ENCODE measurements around the gene EXTL1.
"Not testable (repeated sequence)": the region's sequence is repeated elsewhere in the genome, so short reads cannot be mapped to it uniquely, and the experiment has no call there.

Gene EXTL1, protein sequence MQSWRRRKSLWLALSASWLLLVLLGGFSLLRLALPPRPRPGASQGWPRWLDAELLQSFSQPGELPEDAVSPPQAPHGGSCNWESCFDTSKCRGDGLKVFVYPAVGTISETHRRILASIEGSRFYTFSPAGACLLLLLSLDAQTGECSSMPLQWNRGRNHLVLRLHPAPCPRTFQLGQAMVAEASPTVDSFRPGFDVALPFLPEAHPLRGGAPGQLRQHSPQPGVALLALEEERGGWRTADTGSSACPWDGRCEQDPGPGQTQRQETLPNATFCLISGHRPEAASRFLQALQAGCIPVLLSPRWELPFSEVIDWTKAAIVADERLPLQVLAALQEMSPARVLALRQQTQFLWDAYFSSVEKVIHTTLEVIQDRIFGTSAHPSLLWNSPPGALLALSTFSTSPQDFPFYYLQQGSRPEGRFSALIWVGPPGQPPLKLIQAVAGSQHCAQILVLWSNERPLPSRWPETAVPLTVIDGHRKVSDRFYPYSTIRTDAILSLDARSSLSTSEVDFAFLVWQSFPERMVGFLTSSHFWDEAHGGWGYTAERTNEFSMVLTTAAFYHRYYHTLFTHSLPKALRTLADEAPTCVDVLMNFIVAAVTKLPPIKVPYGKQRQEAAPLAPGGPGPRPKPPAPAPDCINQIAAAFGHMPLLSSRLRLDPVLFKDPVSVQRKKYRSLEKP

DNA sequence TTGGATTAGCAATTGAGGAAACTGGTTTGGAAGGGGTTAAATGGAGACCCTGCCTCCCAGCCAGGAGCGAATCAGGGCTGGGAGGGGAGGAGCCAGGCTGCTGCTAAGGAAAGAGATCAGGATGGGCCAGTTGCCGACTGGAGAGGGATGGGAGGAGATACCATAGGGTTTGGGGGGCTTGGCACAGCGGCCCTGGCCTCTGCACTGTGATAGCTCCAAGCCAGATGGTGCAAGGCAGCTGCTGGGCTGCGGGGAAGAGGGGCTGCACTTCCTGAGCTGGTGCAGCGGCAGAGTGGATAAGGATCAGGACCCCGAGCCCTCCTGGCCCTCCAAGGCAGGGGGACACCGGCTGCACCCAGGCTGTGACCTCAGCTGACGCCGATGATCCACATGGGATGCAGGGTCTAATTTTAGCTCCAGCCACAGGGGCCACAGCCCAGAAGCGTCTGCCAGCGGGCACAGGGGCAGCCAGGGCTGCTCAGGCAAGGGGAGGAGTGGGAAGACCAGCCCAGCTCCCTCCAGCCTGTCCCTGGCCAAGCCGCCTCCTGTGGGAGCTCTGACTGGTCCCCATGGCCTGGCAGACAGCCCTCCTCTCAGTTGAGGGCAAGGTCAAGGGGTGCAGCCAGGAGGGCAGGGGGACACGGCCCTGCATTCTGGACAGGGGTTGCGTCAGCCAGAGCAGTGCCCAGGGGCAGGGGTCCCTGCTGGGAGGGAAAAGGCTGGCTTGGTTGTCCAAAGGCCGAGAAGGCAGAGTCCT lies at the start of gene EXTL1:
Gene EXTL1, plus strand, starts transcription at position 129 of the 757 bp plus-strand sequence. CDS start 872 bp downstream, outside the sequence.
- DNase-seq: no peak

DNA sequence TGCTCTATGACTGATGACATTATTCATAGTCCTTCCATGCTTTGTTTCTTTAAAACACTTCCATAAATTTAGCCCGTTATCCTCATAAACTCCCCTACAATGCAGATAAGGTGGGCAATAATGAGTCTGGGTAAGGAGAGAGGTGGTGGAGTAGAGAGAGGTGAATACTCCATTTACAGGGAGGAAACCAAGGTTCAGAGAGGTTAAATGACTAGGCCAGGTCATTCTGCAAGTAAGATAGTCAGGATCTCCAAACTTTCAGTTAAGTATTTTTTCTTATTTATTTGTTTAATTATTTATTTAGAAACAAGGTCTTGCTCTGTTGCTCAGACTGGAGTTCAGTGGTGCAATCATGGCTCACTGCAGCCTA lies 49.8 kb upstream of the EXTL1 start:
- DNase-seq: no peak

DNA sequence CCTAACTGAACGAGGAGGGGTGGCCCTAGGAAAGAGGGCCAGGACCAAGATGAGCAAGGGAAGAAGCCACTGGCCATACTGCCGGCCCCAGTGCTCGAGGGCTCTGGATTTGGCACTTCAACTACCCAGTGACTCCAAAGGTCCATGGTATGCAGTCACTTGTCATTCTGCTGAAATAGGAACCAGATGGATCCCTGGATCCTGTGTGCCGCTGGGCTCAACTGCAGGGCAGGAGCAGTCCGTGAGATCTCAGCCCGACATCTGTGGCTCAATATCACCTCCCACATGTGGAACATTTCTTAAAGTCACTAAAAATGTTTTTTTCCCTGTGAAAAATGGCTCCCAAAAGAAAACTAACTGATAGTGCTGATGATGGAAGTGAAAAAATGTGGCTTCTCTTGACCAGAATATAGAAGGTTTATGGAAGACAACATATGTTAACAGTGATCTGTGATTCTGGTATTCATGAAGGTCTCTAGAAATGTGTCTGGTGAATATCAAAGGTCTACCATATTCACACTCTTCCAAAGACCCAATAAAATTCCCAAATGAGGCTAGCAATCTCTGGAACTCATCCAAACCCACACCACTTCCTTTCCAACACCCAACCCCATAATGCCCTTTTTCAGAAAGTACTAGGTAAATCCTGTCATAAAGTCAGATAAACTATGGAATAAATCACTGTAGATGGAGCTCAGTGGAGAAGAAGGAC lies 47.8 kb upstream of the EXTL1 start:
- DNase-seq: no peak

DNA sequence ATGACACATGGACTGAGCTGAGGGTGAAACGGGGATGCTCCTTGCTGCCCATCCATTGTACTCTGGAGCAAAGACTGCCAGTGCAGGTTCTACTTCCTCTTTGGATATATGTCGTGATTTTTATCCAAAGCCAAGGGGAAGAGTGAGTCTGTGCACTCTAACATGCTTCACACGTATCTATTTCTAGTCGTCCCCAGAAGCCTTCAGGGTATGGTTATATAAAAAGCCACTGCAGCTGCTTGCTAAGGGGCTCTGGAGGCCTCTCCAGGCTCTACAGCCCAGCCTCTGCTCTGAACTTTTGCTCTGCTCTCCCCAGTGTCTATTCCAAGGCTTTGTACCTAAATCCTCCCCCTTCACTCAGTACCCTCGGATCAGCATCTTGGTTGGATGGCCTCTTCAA lies 43.8 kb upstream of the EXTL1 start:
- DNase-seq: no peak

DNA sequence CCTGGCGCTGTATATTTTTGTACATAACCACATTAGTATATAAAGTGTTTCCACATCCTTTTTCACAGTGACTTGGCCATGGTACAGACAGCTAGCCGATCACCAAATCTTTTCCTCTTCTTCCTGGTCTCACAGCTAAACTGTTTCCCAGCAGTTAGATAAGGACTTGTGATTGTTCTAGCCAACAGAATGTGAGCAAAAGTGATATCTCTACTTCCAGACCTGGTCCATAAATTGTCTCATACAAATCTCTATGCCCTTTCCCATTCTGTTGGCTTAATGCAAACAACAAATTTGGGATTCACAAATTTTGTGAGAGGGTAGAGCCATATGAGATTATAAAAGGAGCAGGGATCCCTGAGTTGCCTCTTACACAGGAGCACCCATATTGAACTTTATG lies 43.2 kb upstream of the EXTL1 start:
- no peak for DNase-seq

DNA sequence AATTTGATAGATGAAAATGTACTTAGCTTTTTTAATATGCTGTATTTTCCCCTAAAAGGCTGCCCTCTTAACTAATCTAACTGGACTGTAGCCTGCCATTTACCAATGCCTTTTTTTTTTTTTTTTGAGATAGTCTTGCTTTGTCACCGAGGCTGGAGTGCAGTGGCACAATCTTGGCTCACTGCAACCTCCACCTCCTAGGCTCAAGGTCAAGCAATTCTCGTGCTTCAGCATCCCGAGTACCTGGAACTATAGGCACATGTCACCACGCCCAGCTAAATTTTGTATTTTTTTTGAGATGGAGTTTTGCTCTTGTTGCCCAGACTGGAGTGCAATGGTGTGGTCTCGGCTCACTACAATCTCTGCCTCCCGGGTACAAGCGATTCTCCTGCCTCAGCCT lies 42.4 kb upstream of the EXTL1 start:
- no peak for DNase-seq

DNA sequence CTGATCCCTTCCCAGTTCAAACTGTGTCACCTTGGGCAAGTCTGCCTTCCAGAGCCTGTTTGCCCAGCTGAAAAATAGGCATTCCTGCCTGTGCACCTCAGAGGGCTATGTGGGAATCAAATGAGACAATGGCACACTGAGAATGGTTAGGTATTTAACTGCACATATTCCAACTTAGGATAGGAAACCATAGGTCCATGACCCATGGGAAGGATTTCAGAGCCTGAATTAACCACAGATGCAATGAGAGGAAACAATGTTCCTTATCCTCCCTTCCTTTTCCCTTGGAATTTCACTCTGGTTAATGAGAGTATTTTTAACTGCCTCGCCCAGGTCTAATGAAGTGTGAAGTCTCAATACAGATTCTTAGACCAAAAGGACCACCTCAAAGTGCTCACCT lies 36.4 kb upstream of the EXTL1 start:
- DNase-seq: no peak

DNA sequence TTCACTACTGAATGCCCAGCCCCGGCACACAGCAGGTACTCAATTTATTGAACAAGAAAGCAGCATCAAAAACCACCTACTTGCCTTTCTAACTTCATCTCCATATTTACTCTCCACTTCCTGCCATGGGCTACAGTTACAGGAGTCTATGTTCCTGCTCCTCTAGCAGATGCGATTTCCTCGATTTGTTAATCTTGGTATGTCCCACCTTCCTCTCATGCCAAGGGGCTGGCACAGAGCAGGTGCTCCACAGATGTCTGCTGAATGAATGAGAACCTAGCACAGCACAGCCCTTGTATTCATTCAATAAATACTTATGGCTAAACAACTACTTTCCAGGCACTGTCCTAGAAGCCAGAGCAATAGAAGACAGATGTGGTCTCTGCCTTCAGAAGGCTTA lies 35.9 kb upstream of the EXTL1 start:
- no peak for DNase-seq

DNA sequence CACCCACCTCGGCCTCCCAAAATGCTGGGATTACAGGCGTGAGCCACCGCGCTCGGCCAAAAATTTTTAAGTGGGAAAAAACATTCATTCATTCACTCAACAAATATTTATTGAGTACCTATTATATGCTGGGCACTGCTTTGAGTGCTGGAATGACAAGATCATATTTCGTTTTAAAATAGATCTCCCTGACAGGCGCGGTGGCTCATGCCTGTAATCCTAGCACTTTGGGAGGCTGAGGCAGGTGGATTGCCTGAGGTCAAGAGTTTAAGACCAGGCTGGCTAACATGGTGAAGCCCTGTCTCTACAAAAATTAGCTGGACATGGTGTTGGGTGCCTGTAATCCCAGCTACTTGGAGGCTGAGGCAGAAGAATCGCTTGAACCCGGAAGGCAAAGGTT lies 34.8 kb upstream of the EXTL1 start:
- DNase-seq: not testable (repeated sequence)

DNA sequence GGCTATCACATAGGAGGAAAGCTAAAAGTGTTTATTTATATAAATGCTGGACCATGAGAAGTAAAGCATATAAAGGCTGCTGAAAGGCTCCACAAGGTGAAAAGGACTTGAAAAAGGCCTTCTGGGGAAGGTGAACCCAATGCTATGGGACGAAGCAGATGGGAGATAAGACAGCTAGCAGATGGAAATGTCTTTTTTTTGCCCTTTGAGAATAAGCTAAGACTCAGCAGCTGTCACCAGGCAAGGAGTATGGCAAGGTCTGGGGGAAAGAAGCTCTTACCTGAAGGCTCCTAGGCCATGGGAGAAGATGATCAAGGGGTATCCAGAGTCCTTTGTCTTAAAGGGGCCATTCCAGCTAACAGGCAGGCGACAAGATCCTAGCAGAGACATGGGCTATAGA lies 33.6 kb upstream of the EXTL1 start:
- no peak for DNase-seq

DNA sequence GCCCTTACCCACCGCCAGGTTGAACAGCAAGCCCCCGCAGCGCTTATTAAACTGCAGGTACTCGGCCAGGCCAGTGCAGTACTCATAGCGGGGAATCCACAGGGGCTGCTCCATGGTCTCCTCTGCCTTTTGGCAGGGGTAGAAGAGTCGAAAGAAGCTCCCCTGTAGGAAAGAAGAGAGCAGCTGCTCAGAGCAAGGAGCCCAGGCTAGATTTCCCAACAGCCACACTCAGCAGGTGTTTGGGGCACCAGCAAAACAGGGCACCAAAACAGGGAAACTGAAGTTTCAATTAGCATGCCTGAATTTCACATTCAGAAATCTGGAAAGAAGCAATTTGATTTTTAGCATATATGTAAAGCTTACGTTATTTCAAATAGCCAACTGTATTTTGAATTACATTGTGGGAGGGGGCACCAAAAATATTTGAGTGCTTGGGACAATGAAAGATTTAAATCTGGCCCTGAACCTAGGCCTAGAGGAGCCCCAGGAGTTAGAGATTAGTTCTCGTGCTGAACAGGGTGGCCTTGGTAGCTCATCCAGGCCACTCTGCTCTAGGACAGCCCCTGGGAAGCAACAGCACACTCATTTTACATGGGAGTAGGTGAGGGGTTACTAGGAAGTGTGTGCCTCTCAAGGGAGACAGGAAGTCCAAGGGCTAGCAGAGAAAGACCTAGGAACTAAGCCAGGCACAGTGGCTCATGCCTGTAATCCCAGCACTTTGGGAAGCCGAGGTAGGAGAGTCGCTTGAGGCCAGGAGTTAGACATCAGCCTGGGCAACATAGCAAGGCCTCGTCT lies 31.9 kb upstream of the EXTL1 start:
- no peak for DNase-seq

DNA sequence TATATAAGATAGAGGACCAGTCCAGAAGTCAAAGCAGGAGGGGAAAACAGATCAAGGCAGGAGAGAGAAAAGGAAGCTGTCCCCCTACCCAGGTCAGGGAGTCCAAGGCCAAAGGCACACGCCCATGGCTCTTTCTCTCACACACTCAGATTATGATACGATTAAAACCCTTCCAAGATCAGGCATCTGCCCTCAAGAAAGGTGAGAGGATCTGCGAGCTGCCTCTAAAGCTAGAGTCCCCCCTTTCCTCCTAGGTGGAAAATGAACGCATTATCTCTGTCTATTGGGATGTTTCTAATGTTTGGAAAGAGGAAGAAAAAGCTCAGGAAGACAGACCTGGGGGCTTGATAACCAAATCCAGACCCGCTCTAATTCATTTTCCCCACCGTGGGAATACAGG lies 31.3 kb upstream of the EXTL1 start:
- no peak for DNase-seq

DNA sequence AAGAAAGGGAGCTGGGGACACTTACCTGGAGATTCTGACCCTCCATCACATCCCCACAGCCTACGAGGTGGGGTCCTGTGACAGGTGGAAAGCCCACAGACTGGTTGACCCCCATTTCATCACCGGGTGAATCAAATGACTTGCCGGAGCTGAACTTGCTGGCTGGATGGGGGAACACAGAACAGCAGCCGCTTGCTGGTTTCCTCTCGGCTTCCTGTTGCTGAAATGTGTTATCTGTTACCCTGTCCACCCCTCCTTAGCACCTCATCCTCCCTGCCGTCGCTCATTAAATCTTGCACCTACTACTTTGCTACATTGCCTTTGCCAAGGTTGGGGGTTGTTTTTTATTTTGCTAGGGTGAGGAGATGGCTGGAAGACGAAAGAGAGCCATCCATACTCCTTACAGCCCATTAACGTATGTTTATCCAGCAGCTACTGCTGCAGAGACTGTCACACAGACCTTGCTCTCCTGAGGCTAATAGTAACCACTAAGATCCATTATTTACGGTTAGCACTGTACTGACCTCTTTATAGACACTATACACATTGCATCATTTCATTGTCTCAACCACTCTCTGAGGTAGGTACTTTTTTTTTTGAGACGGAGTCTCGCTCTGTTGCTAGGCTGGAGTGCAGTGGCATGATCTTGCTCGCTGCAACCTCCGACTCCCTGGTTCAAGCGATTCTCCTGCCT lies 30.7 kb upstream of the EXTL1 start:
- no peak for DNase-seq

DNA sequence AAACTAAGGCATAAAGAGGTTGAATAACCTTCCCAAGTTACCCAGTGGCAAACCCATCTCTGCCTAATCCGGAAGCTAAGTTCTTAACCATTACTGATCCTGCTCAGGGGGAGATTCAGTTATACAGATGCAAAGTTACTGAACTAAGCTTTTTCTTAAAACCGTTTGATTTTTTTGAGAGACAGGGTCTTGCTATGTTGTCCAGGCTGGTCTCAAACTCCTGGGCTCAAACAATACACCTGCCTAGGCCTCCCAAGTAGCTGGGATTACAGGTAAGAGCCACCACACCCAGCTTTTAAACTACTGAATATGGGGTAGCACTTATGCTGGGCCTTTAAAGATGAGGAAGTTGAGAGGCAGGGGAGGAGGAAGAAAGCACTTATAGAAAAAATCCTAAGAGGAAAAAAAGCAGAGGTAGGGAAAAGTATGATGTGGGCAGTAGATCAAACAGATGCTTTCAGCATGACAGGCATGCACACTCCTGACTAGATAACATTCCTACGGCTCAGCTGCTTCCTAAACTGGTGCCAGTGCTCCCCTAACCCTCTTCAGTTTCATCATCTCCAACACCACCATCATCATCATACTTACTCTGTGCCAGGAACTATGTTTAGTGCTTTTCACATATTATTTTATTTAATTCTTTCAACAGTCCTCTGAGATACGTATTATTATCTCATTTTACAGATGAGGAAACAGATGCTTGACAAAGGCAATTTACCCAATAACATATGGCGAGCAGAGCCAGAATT lies 29.5 kb upstream of the EXTL1 start:
- no peak for DNase-seq

DNA sequence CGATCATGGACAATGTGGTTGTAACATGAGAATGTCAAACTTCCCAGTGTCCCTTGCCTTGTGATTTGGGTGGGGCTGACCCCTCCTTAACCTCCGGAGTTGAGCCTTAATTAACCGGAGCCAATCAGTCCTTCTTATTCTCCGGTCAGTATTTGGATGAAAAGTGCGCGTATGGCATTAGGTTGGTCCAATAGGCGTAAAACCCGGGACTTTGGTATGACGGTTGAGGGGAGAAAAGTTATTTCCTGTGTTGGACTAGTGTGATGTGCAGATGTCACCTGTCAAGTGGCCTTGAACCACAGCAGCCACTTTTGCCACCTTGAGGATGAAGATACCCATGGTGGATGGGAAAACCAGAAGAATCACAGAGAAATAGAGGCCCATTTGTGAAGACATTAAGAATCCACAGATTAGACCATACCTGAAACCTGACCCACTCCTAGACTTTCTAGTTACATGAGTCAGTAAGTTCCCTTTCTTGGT lies 28.8 kb upstream of the EXTL1 start:
- DNase-seq: no peak

DNA sequence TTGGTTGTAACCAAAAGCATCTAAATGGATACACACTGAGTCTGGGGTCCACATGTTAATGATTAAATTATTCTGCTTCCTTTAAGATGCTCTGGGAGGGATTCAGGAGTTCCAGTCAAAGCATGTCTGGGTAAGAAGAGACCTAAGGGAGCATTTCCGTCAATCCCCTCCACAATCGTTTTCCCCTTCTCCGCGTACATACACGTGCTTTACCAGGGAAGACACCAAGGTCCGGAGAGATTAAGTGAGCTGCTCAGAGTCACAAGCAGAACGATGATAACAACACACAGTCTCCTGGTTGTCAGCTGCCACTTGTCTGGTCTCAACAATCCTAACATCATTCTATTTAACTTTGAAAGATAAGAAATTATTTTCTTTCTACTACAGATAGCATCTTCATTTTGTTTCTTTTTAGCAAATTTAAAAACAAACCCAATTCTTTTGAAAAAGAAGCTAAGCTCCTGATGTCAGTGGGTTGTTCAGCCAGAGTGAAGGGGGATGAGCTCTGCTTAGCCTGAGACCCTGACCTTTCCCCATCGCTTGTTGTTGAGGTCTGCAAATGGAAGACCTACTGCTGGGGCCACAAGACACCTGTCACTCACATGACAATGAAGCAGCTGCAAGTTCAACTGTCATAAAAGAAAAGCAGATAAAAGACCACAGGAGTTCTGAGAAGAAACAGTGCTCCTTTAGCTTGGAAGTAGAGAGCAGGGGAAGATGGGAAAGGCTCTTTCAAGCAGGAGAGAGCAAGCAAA lies 28.2 kb upstream of the EXTL1 start:
- no peak for DNase-seq

DNA sequence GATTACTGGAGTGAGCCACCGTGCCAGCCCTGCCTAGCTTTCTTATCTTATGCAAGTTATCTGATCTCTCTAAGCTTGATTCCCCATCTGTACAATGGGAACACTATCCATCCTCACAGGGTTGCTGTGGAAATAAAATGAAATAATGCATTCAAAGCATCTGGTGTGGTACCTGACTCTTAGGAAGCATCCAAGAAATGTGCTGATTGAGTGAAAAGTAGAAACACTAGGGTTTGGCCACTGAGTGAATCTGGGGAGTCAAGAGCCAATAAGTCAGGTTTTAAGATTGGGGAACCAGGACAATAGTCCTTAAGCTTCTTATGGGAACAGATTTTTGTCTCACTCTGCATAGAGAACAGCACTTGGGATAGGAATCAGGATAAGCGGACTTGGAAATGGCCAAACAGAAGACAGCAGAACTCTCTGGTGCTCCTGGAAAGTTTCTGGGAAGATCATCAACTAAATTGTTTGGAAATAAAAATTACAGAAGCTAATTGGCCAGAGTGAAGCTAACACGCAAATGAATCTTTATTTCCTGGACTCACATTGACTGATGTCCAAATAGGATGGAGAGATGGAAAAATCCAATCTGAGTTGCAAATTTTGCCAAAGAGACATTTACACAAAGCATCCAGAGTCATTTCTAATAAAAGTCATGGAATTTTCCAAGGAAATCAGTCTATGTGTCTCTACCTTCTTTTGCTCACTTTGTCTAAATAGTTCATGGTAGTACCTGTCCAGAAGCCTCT lies 27.0 kb upstream of the EXTL1 start:
- no peak for DNase-seq

DNA sequence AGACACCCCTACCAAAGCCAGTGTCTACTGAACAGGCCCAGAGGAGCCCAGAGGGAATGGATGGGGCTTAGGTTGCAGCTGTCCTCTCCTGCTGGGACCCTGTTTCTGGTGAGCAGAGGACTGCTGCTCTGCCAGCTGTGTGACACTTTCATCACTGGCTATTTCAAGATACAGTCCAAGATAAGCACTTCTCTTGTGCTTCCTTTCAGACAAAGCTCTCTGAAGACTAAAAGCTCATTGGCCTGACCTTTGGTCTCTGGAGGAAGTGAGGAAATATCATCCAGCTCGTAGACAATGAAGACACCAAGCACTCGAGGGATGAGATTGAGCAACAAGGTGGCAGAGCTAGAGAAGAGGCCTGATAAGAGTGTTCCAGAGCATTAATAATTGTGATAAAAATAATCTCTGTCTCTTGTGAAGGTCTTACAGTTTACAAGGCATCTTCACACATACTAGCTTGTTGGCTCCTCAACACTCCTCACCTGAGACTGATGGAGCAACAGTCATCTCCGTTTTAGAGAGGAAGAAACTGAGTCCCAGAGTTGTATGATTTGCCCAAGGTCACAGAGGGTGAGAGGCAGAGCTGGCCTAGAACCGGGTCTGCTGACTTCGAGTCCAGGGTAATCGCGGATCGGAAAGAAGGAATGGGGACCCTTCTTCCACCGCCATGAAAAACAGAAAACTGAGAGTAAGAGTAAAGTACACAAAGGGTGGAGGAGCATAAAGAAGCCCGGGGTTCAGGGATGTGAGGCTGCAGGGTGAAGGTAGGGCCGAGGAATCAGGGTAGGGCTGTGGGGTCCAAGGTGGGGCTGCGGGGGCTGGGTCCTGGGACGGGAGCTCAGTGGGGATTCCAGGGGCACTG lies 24.4 kb upstream of the EXTL1 start:
- DNase-seq: no peak
